H7 (cell line): ENCODE data around the gene INPP4A. TPM values are rescaled to one million over a fixed set of nuclear protein-coding genes. Genes with fewer than 3 reads are reported as not detected.
"Not testable (repeated sequence)": the region's sequence is repeated elsewhere in the genome, so short reads cannot be mapped to it uniquely, and the experiment has no call there.

Experiments
- DNase-seq: peaks from one replicate; pipeline ENCODE4 v3.0.0; 2012
- H3K27me3 ChIP-seq: 2 replicates; pipeline ENCODE4 v1.6.0; 2011; ENCODE audit warnings: mild to moderate bottlenecking, low read length; ENCODE audit not compliant: control insufficient read depth, insufficient read depth
- H3K36me3 ChIP-seq: replicated peaks from 2 replicates; pipeline ENCODE4 v1.5.1; 2011; ENCODE audit warnings: low read length; ENCODE audit not compliant: control insufficient read depth, insufficient read depth
- H3K4me3 ChIP-seq: 2 replicates; pipeline ENCODE4 v1.5.1; 2011; ENCODE audit warnings: low read depth, mild to moderate bottlenecking, control low read depth, low read length, moderate library complexity; ENCODE audit not compliant: insufficient read depth
- total RNA-seq: library from RNA; depleted of rRNA; stranded (reverse); fragments of >200 nt; shearing (Covaris generic); gene quantifications from 2 replicates; pipeline ENCODE4 v1.2.3, GENCODE V29; 2014

INPP4A gene
- total RNA-seq, 1 experiment from 2014 or later = 32.0 TPM

GRCh38 chr2:98419977-98420725 lies 24.5 kb upstream of the INPP4A start:
- Histone ChIP-seq H3K4me3 (no peak overlapping the region), H3K27me3 (no peaks in the 10 kb centered on the region), H3K36me3 (no peaks in the 10 kb centered on the region)
- DNase-seq = no peak

GRCh38 chr2:98422449-98422848 lies 22.2 kb upstream of the INPP4A start:
- DNase-seq = no peak
- Histone ChIP-seq H3K36me3 (no peaks in the 10 kb centered on the region), H3K27me3 (no peaks in the 10 kb centered on the region), H3K4me3 (no peak overlapping the region)

- Histone ChIP-seq H3K36me3 (no peaks in the 10 kb centered on the region), H3K27me3 (no peaks in the 10 kb centered on the region), H3K4me3 (no peak overlapping the region)
- no peak for DNase-seq
Measured at GRCh38 chr2:98426771-98427170, 17.9 kb upstream of the INPP4A start.

GRCh38 chr2:98432145-98432544 lies 12.5 kb upstream of the INPP4A start:
- no peaks in the 10 kb centered on the region for H3K36me3 ChIP-seq

GRCh38 chr2:98433363-98433964 lies 11.2 kb upstream of the INPP4A start:
- Histone ChIP-seq H3K4me3 (no peak overlapping the region), H3K27me3 (no peaks in the 10 kb centered on the region), H3K36me3 (no peaks in the 10 kb centered on the region)
- DNase-seq = no peak

More at GRCh38 chr2:98432145-98432544, 12.5 kb upstream of the INPP4A start:
- DNase-seq = no peak
- Histone ChIP-seq H3K4me3 (no peak overlapping the region), H3K27me3 (no peaks in the 10 kb centered on the region)

- no peak for DNase-seq
- no peaks in the 10 kb centered on the region for H3K36me3 ChIP-seq
- no peak overlapping the region for H3K4me3 ChIP-seq
- H3K27me3 ChIP-seq = no peaks in the 10 kb centered on the region
Measured at GRCh38 chr2:98434492-98434891, 10.2 kb upstream of the INPP4A start.

- not testable (repeated sequence) for H3K4me3 ChIP-seq, H3K36me3 ChIP-seq, H3K27me3 ChIP-seq, DNase-seq
Measured at GRCh38 chr2:98435670-98436069, 9.0 kb upstream of the INPP4A start.

- H3K4me3 ChIP-seq = no peak overlapping the region
- no peaks in the 10 kb centered on the region for H3K36me3 ChIP-seq
- no peak for DNase-seq
- no peaks in the 10 kb centered on the region for H3K27me3 ChIP-seq
Measured at GRCh38 chr2:98436734-98437133, 7.9 kb upstream of the INPP4A start.

GRCh38 chr2:98438190-98439133 lies 6.2 kb upstream of the INPP4A start:
- Histone ChIP-seq H3K27me3 (no peaks in the 10 kb centered on the region), H3K4me3 (no peak overlapping the region), H3K36me3 (no peaks in the 10 kb centered on the region)
- no peak for DNase-seq

GRCh38 chr2:98441706-98442450 lies 2.8 kb upstream of the INPP4A start:
- no peaks in the 10 kb centered on the region for H3K36me3 ChIP-seq
- H3K4me3 ChIP-seq = no peak overlapping the region
- no peak for DNase-seq
- no peaks in the 10 kb centered on the region for H3K27me3 ChIP-seq

GRCh38 chr2:98442488-98442887 lies 2.2 kb upstream of the INPP4A start:
- Histone ChIP-seq H3K4me3 (no peak overlapping the region), H3K36me3 (no peaks in the 10 kb centered on the region), H3K27me3 (no peaks in the 10 kb centered on the region)
- no peak for DNase-seq

- Histone ChIP-seq H3K36me3 (no peaks in the 10 kb centered on the region), H3K4me3 (peak overlapping the region; percentile 76), H3K27me3 (no peaks in the 10 kb centered on the region)
- DNase-seq = no peak
Measured at GRCh38 chr2:98445177-98445682, 572 bp downstream of the INPP4A start.

GRCh38 chr2:98445683-98446581 lies 1.3 kb downstream of the INPP4A start:
- Histone ChIP-seq H3K27me3 (no peaks in the 10 kb centered on the region), H3K36me3 (no peaks in the 10 kb centered on the region), H3K4me3 (peak overlapping the region; percentile 76)
- no peak for DNase-seq
